H9 (cell line): ENCODE results near the gene CELA3B. TPM values are rescaled to one million over a fixed set of nuclear protein-coding genes. Genes with fewer than 3 reads are reported as not detected.
"Not testable (repeated sequence)": the region's sequence is repeated elsewhere in the genome, so short reads cannot be mapped to it uniquely, and the experiment has no call there.

Experiments used
- DNase-seq: peaks from one replicate; pipeline ENCODE4 v3.0.0-alpha.2; 2017
- H2AFZ ChIP-seq: one replicate; pipeline ENCODE4 v1.6.1; 2013; ENCODE audit warnings: mild to moderate bottlenecking, low read length, control low read depth, moderate library complexity
- H2AK5ac ChIP-seq: 2 replicates; pipeline ENCODE4 v1.6.1; 2013; ENCODE audit warnings: low read length, control low read depth, mixed read lengths; ENCODE audit not compliant: insufficient read length
- H2BK120ac ChIP-seq: one replicate; pipeline ENCODE4 v1.6.1; 2013; ENCODE audit warnings: low read depth, mild to moderate bottlenecking, low read length, control low read depth, inconsistent platforms; ENCODE audit not compliant: poor library complexity, severe bottlenecking
- H2BK12ac ChIP-seq: 2 replicates; pipeline ENCODE4 v1.6.1; 2013; ENCODE audit warnings: low read length, control low read depth, mixed read lengths, low read depth; ENCODE audit not compliant: insufficient read length
- H2BK15ac ChIP-seq: 2 replicates; pipeline ENCODE4 v1.6.1; 2013; ENCODE audit warnings: low read depth, low read length, control low read depth
- H2BK20ac ChIP-seq: one replicate; pipeline ENCODE4 v1.6.1; 2013; ENCODE audit warnings: low read depth, mild to moderate bottlenecking, low read length, control low read depth, inconsistent platforms; ENCODE audit not compliant: poor library complexity, severe bottlenecking
- H2BK5ac ChIP-seq: 2 replicates; pipeline ENCODE4 v1.6.1; 2013; ENCODE audit warnings: low read length, control low read depth, mixed read lengths; ENCODE audit not compliant: insufficient read length
- H3K14ac ChIP-seq: 2 replicates; pipeline ENCODE4 v1.6.1; 2013; ENCODE audit warnings: low read length, control low read depth; ENCODE audit not compliant: insufficient read depth
- H3K18ac ChIP-seq: 2 replicates; pipeline ENCODE4 v1.6.1; 2013; ENCODE audit warnings: low read depth, mild to moderate bottlenecking, mixed read lengths, low read length, control low read depth; ENCODE audit not compliant: insufficient read length
- H3K23ac ChIP-seq: 2 replicates; pipeline ENCODE4 v1.6.1; 2013; ENCODE audit warnings: low read length, control low read depth, mixed read lengths, low read depth; ENCODE audit not compliant: insufficient read length
- H3K23me2 ChIP-seq: 2 replicates; pipeline ENCODE4 v1.6.1; 2013; ENCODE audit warnings: low read depth, mild to moderate bottlenecking, mixed read lengths, low read length, control low read depth; ENCODE audit not compliant: insufficient read length, poor library complexity, severe bottlenecking
- H3K27ac ChIP-seq: 2 replicates; pipeline ENCODE4 v1.5.1; 2013; ENCODE audit warnings: low read length, control low read depth, mixed read lengths, low read depth; ENCODE audit not compliant: insufficient read length
- H3K27me3 ChIP-seq: 2 replicates; pipeline ENCODE4 v1.6.1; 2013; ENCODE audit warnings: low read length, control low read depth, inconsistent platforms; ENCODE audit not compliant: insufficient read depth
- H3K4ac ChIP-seq: 2 replicates; pipeline ENCODE4 v1.6.1; 2013; ENCODE audit warnings: low read depth, mild to moderate bottlenecking, control low read depth, inconsistent platforms, low read length, moderate library complexity
- H3K4me1 ChIP-seq: 2 replicates; pipeline ENCODE4 v1.6.1; 2013; ENCODE audit warnings: low read length, control low read depth, inconsistent platforms; ENCODE audit not compliant: insufficient read depth
- H3K4me2 ChIP-seq: 2 replicates; pipeline ENCODE4 v1.6.1; 2013; ENCODE audit warnings: low read length, control low read depth, mixed read lengths; ENCODE audit not compliant: insufficient read length, insufficient read depth
- H3K56ac ChIP-seq: 2 replicates; pipeline ENCODE4 v1.6.1; 2013; ENCODE audit warnings: low read depth, mild to moderate bottlenecking, mixed read lengths, low read length, control low read depth; ENCODE audit not compliant: insufficient read length
- H3K79me1 ChIP-seq: 2 replicates; pipeline ENCODE4 v1.6.1; 2013; ENCODE audit warnings: low read depth, mild to moderate bottlenecking, moderate library complexity, low read length, control low read depth, inconsistent platforms; ENCODE audit not compliant: insufficient read depth, poor library complexity, severe bottlenecking
- H3K79me2 ChIP-seq: 2 replicates; pipeline ENCODE4 v1.6.1; 2013; ENCODE audit warnings: low read length, control low read depth, inconsistent platforms; ENCODE audit not compliant: insufficient read depth
- H3K9ac ChIP-seq: 2 replicates; pipeline ENCODE4 v1.6.1; 2013; ENCODE audit warnings: low read length, control low read depth, mixed read lengths; ENCODE audit not compliant: insufficient read length; ENCODE audit errors: extremely low read depth
- H3K9me3 ChIP-seq: one replicate; pipeline ENCODE4 v1.6.1; 2013; ENCODE audit warnings: low read depth, low read length, inconsistent platforms; ENCODE audit not compliant: control insufficient read depth
- H3T11ph ChIP-seq: one replicate; pipeline ENCODE4 v1.6.1; 2013; ENCODE audit warnings: mild to moderate bottlenecking, low read length, control low read depth, inconsistent platforms
- H4K20me1 ChIP-seq: one replicate; pipeline ENCODE4 v1.6.1; 2013; ENCODE audit not compliant: control insufficient read depth, insufficient read length, insufficient read depth
- H4K5ac ChIP-seq: 2 replicates; pipeline ENCODE4 v1.6.1; 2013; ENCODE audit warnings: low read depth, mild to moderate bottlenecking, mixed read lengths, low read length, control low read depth; ENCODE audit not compliant: insufficient read length
- H4K8ac ChIP-seq: replicated peaks from 2 replicates; pipeline ENCODE4 v1.6.1; 2013; ENCODE audit warnings: low read length, control low read depth, mixed read lengths, low read depth; ENCODE audit not compliant: insufficient read length
- H4K91ac ChIP-seq: 2 replicates; pipeline ENCODE4 v1.6.1; 2013; ENCODE audit warnings: low read depth, mild to moderate bottlenecking, moderate library complexity, mixed read lengths, low read length, control low read depth; ENCODE audit not compliant: insufficient read length
- H3K27ac Mint-ChIP-seq, 3 experiments: 2 replicates in 2 of 3; 3 replicates in 1 of 3; pipeline ENCODE4 v1.8.0; 2020 to 2021; ENCODE audit warnings: mixed read lengths in 3 of 3, mild to moderate bottlenecking in 1 of 3, moderate library complexity in 1 of 3
- H3K27me3 Mint-ChIP-seq: 2 replicates; pipeline ENCODE4 v1.8.0; 2021; ENCODE audit warnings: low read depth, mild to moderate bottlenecking, moderate library complexity, mixed read lengths
- H3K36me3 Mint-ChIP-seq, 3 experiments: 2 replicates in 2 of 3; 3 replicates in 1 of 3; pipeline ENCODE4 v1.8.0; 2020 to 2021; ENCODE audit warnings: low read depth in 3 of 3, mixed read lengths in 3 of 3; ENCODE audit not compliant: insufficient read depth in 1 of 3
- H3K4me1 Mint-ChIP-seq, 2 experiments: 2 replicates each; pipeline ENCODE4 v1.8.0; 2020; ENCODE audit warnings: mixed read lengths in 2 of 2
- H3K4me3 Mint-ChIP-seq, 2 experiments: 2 replicates in 1 of 2; 3 replicates in 1 of 2; pipeline ENCODE4 v1.8.0; 2020 to 2021; ENCODE audit warnings: mild to moderate bottlenecking in 2 of 2, mixed read lengths in 2 of 2, moderate library complexity in 1 of 2
- H3K9me3 Mint-ChIP-seq, 2 experiments: 2 replicates in 1 of 2; 3 replicates in 1 of 2; pipeline ENCODE4 v1.8.0; 2020; ENCODE audit warnings: mild to moderate bottlenecking in 2 of 2, mixed read lengths in 2 of 2, moderate library complexity in 1 of 2
- WGBS: extraction: QIAGEN DNeasy Blood & Tissue Kit; methylation state at CpG from one replicate; pipeline ENCODE4 v1.1.7; 2013; ENCODE audit warnings: missing lambda C conversion rate, low lambda C conversion rate, mixed read lengths; ENCODE audit not compliant: insufficient read length; ENCODE audit errors: extremely low coverage; 5-methylcytosine and 5-hydroxymethylcytosine counted together
- total RNA-seq: library from RNA; stranded (reverse); gene quantifications from 2 replicates; pipeline ENCODE4 v1.2.1, GENCODE V29; 2021

Gene CELA3B
- total RNA-seq, 1 experiment from 2014 or later: not detected

- H2BK120ac ChIP-seq, H3K23ac ChIP-seq, H3K4me3 Mint-ChIP-seq, H2BK5ac ChIP-seq, H3K27ac ChIP-seq, H3K23me2 ChIP-seq, H3K14ac ChIP-seq, DNase-seq, H2BK20ac ChIP-seq, H2AFZ ChIP-seq, H3K4me1 ChIP-seq, H3K4me2 ChIP-seq, H3K27me3 ChIP-seq, H4K5ac ChIP-seq, H3K36me3 Mint-ChIP-seq, H3K9ac ChIP-seq, H3K9me3 ChIP-seq, H4K8ac ChIP-seq, H3K27me3 Mint-ChIP-seq, H4K91ac ChIP-seq, H3K27ac Mint-ChIP-seq, H3K18ac ChIP-seq, H3K56ac ChIP-seq, H3T11ph ChIP-seq, H2BK15ac ChIP-seq, H4K20me1 ChIP-seq, H3K4ac ChIP-seq, H3K79me2 ChIP-seq, H3K79me1 ChIP-seq, H2BK12ac ChIP-seq, H2AK5ac ChIP-seq, H3K9me3 Mint-ChIP-seq: not testable (repeated sequence)
- WGBS: no CpG with 5 or more reads among the region's 6 CpGs
- H3K4me1 Mint-ChIP-seq: peaks cover 22 to 23% of the 10 kb centered on the region in 2 experiments
Observed at GRCh38 chr1:21974699-21975098, 2.1 kb upstream of the CELA3B start.

- H3K4me3 Mint-ChIP-seq, H3K14ac ChIP-seq, H3T11ph ChIP-seq, H2BK12ac ChIP-seq, H2BK5ac ChIP-seq, H3K4me1 ChIP-seq, H2BK120ac ChIP-seq, H4K8ac ChIP-seq, H3K18ac ChIP-seq, H3K4me2 ChIP-seq, H4K91ac ChIP-seq, H4K5ac ChIP-seq, H3K9me3 Mint-ChIP-seq, H3K9me3 ChIP-seq, H3K36me3 Mint-ChIP-seq, H3K9ac ChIP-seq, H3K4ac ChIP-seq, H3K56ac ChIP-seq, H2AK5ac ChIP-seq, H3K79me2 ChIP-seq, H2BK15ac ChIP-seq, H4K20me1 ChIP-seq, H3K23me2 ChIP-seq, H3K27ac ChIP-seq, DNase-seq, H2BK20ac ChIP-seq, H3K23ac ChIP-seq, H3K27me3 Mint-ChIP-seq, H3K79me1 ChIP-seq, H2AFZ ChIP-seq, H3K27me3 ChIP-seq: not testable (repeated sequence)
- H3K4me1 Mint-ChIP-seq: peaks cover 22 to 23% of the 10 kb centered on the region in 2 experiments
- WGBS: no CpG with 5 or more reads among the region's 9 CpGs
- H3K27ac Mint-ChIP-seq: peak overlapping the region in 1 of 3 experiments; percentile 30; a peak in 3 of 7 replicates
Observed at GRCh38 chr1:21975296-21975695, 1.5 kb upstream of the CELA3B start.
